ENCODE measurements around the gene TPPP3. TPM values are rescaled to one million over a fixed set of nuclear protein-coding genes. Genes with fewer than 3 reads are reported as not detected.

The TPPP3 gene
- total RNA-seq, 6 donors from 2014 or later = 40.0 to 167 (median 112) TPM

GRCh38 chr16:67438824-67439393, 45.6 kb upstream of the TPPP3 start:
- H3K9me3 ChIP-seq = no peaks in the 10 kb centered on the region
- DNase-seq (peak in 1 of 2 donors; percentile 56), ATAC-seq (ENCODE audit: low FRiP score in 2 of 2) (no peak)
- no peaks in the 10 kb centered on the region for H3K27me3 ChIP-seq
- 85 to 96% methylated on average over 9 to 11 of the region's 19 CpGs for whole genome bisulfite sequencing, 2 donors
- H3K36me3 ChIP-seq = peaks cover 11 to 77% (median 63%) of the 10 kb centered on the region in 4 donors
- no peak overlapping the region for H3K4me3 ChIP-seq
- H3K27ac ChIP-seq = no peak overlapping the region
- peaks cover 9 to 32% (median 29%) of the 10 kb centered on the region in 4 donors for H3K4me1 ChIP-seq
- TF ChIP-seq CTCF (IDR thresholded peaks at IDR 0.05) (no peak), EP300 (IDR thresholded peaks at IDR 0.05) (no peak), POLR2AphosphoS5 (IDR thresholded peaks at IDR 0.05) (no peak), POLR2A (IDR thresholded peaks at IDR 0.05) (no peak)

DNA sequence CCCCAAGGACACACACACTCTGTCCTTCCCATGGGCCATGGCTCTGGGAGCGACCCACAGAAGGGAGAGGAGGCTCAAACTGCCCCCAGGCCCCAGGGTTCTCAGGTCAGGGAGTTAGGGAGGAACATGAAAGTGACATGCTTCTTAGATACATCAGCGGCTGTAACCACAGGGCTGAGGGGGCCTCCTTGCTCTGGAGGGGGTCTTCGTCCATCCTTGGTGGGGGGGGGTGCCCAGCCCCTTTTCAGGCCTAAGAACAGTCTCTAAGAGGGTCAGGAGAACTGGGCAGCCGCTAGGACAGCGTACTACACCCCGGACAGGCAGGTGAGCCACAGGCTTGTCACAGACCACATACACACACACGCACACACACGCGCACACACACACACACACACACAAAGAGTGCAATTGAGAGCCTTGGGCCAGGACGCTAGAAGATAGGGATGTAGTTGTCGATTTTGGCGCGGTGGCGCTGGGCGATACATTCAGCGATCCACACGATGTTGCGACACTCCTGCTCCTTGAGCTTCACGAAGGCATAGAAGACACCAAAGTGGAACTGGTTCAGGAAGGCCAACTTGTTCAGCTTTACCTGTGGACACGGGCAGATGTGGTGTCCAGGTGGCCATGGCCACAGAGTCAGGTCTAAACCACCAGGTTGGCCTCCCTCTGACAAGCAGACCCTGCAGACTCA, 44.9 kb upstream of the TPPP3 start:
- Histone ChIP-seq H3K36me3 (peaks cover 11 to 70% (median 57%) of the 10 kb centered on the region in 4 donors), H3K4me1 (peaks cover 9 to 27% (median 24%) of the 10 kb centered on the region in 4 donors), H3K27ac (no peak overlapping the region), H3K27me3 (no peaks in the 10 kb centered on the region), H3K4me3 (no peak overlapping the region), H3K9me3 (no peaks in the 10 kb centered on the region)
- no peak for TF ChIP-seq POLR2AphosphoS5 (IDR thresholded peaks at IDR 0.05)
- no peak for TF ChIP-seq EP300 (IDR thresholded peaks at IDR 0.05)
- TF ChIP-seq CTCF (IDR thresholded peaks at IDR 0.05) = no peak
- TF ChIP-seq POLR2A (IDR thresholded peaks at IDR 0.05) = no peak
- 91 to 94% methylated on average over 18 to 20 of the region's 20 CpGs for WGBS, 2 donors
- DNase-seq (no peak), ATAC-seq (ENCODE audit: low FRiP score in 2 of 2) (no peak)

GRCh38 chr16:67437513-67437912, 44.2 kb upstream of the TPPP3 start:
- peaks cover 11 to 63% (median 52%) of the 10 kb centered on the region in 4 donors for H3K36me3 ChIP-seq
- no peak overlapping the region for H3K4me3 ChIP-seq
- no peak for TF ChIP-seq POLR2AphosphoS5 (IDR thresholded peaks at IDR 0.05)
- no peak for TF ChIP-seq POLR2A (IDR thresholded peaks at IDR 0.05)
- no peak for TF ChIP-seq CTCF (IDR thresholded peaks at IDR 0.05)
- peaks cover 6 to 23% (median 20%) of the 10 kb centered on the region in 4 donors for H3K4me1 ChIP-seq
- H3K27me3 ChIP-seq = no peaks in the 10 kb centered on the region
- DNase-seq = no peak
- H3K9me3 ChIP-seq = no peaks in the 10 kb centered on the region
- WGBS, 2 donors = 71 to 79% methylated on average over 2 to 4 of the region's 4 CpGs
- no peak overlapping the region for H3K27ac ChIP-seq
- ATAC-seq (ENCODE audit: low FRiP score in 2 of 2) = no peak

DNA sequence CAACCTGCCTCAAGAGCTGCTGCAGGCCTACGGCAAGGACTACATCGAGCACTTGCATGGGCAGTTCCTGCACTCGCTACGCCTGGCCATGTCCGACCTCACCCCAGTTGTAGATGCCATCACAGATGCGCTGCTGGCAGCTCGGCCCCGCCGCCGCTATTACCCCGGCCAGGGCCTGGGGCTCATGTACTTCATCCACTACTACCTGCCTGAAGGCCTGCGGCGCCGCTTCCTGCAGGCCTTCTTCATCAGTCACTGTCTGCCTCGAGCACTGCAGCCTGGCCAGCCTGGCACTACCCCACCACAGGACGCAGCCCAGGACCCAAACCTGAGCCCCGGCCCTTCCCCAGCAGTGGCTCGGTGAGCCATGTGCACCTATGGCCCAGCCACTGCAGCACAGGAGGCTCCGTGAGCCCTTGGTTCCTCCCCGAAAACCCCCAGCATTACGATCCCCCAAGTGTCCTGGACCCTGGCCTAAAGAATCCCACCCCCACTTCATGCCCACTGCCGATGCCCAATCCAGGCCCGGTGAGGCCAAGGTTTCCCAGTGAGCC, 43.4 kb upstream of the TPPP3 start:
- DNase-seq = peak in 1 of 2 donors; percentile 82
- no peak overlapping the region for H3K27ac ChIP-seq
- no peak overlapping the region for H3K4me3 ChIP-seq

More for the DNA sequence above, 43.4 kb upstream of the TPPP3 start:
- Histone ChIP-seq H3K36me3 (peaks cover 11 to 57% (median 50%) of the 10 kb centered on the region in 4 donors), H3K9me3 (no peaks in the 10 kb centered on the region), H3K27me3 (no peaks in the 10 kb centered on the region), H3K4me1 (peaks cover 12 to 23% (median 21%) of the 10 kb centered on the region in 4 donors)
- TF ChIP-seq POLR2AphosphoS5 (IDR thresholded peaks at IDR 0.05) = no peak
- no peak for TF ChIP-seq POLR2A (IDR thresholded peaks at IDR 0.05)
- TF ChIP-seq EP300 (IDR thresholded peaks at IDR 0.05) = no peak
- TF ChIP-seq CTCF (IDR thresholded peaks at IDR 0.05) = no peak
- no peak for ATAC-seq (ENCODE audit: low FRiP score in 2 of 2)
- 93 to 94% methylated on average over 4 to 23 of the region's 23 CpGs for WGBS, 2 donors
